Psoas muscle (tissue), 8 donors: ENCODE measurements around the gene LRRC73. TPM values are rescaled to one million over a fixed set of nuclear protein-coding genes. Genes with fewer than 3 reads are reported as not detected.

Source experiments
- ATAC-seq, 4 donors: fragments of 200-7000 bp; cut with Tn5 transposase; one replicate each; pipeline ENCODE4 v1.9.1; 2020; ENCODE audit warnings: moderate library complexity in 3 of 4, mild to moderate bottlenecking in 2 of 4
- DNase-seq, 2 donors: peaks; one replicate each; pipeline ENCODE4 v3.0.0-alpha.2; 2020
- H3K27ac ChIP-seq: fragments of 200-600 bp; one replicate; pipeline ENCODE4 v1.8.0; 2022
- H3K27me3 ChIP-seq, 3 donors: fragments of 200-600 bp in 1 of 3; one replicate each; pipeline versions ENCODE4 v1.6.1 to v1.8.0; 2013 to 2022; ENCODE audit warnings: low read length in 2 of 3, mild to moderate bottlenecking in 2 of 3, moderate library complexity in 1 of 3; ENCODE audit not compliant: insufficient read depth in 3 of 3
- H3K36me3 ChIP-seq, 2 donors: fragments of 200-600 bp in 1 of 2; one replicate each; pipeline versions ENCODE4 v1.6.1 to v1.8.0; 2013 to 2022; ENCODE audit warnings: low read depth in 1 of 2, mild to moderate bottlenecking in 1 of 2, moderate library complexity in 1 of 2; ENCODE audit not compliant: insufficient read depth in 1 of 2
- H3K4me1 ChIP-seq: fragments of 200-600 bp; one replicate; pipeline ENCODE4 v1.8.0; 2022
- H3K4me3 ChIP-seq: fragments of 200-600 bp; one replicate; pipeline ENCODE4 v1.8.0; 2022; ENCODE audit warnings: mild to moderate bottlenecking
- H3K9me3 ChIP-seq: fragments of 200-600 bp; one replicate; pipeline ENCODE4 v1.8.0; 2022
- CTCF ChIP-seq: fragments of 200-600 bp; IDR thresholded peaks from one replicate; pipeline ENCODE4 v1.8.0; 2022; ENCODE audit warnings: antibody characterized with exemption
- WGBS, 3 donors: extraction: QIAGEN DNeasy Blood & Tissue Kit; methylation state at CpG; one replicate each; pipeline versions ENCODE4 v1.1.6 to v1.1.7; 2013; 5-methylcytosine and 5-hydroxymethylcytosine counted together
- intact Hi-C, 2 donors: fragments of 100-400 bp; cut with DNase I; formaldehyde crosslinking; loops; one replicate each; pipeline versions ENCODE4 v1.11.0 to v1.14.2; 2022
- polyA plus RNA-seq, 3 donors: library from polyadenylated mRNA; stranded (reverse); fragments of 200-250 nt; gene quantifications; one replicate each; pipeline ENCODE4 v1.2.3, GENCODE V29; 2013
- total RNA-seq, 4 donors: library from RNA; stranded (reverse); fragmentation: NEBNext Ultra II Directional in 2 of 4; extraction: Animal tissue kit (Norgen Biotek cat#: 25700) in 2 of 4; gene quantifications; one replicate each; pipeline versions ENCODE4 v1.2.1 to v1.2.4, GENCODE V29; 2021 to 2023
- donor health status: healthy with polysubstance abuse.
- donor health status: DM: no; HTN: no; CAD: no; lungs with moderate emphysema.
- donor health status: Bipolar disorder and iron deficiency.
- donor health status: healthy.
- donor health status: DM: yes; HTN: yes; CAD: no.
- donor health status: DM: no; HTN: no; CAD: no.
- donor health status: DM: no; HTN: no; CAD: no.
- donor health status: DM: yes; HTN: yes; CAD: no.

LRRC73 gene
- total and polyA plus RNA-seq, 7 donors: 0.10 to 0.29 (median 0.23) TPM; not detected in 3

- H3K27ac ChIP-seq: no peak overlapping the region
- H3K36me3 ChIP-seq: peaks cover 30 to 100% of the 10 kb centered on the region in 2 donors
- no peak overlapping the region for H3K4me3 ChIP-seq
- TF ChIP-seq CTCF: no peak
- intact Hi-C loops: no loop called here
- no peaks in the 10 kb centered on the region for H3K27me3 ChIP-seq
- DNase-seq (no peak), ATAC-seq (no peak)
- WGBS, 3 donors: 81 to 88% (median 86%) methylated on average over 10 of the region's 10 CpGs
- no peaks in the 10 kb centered on the region for H3K9me3 ChIP-seq
- H3K4me1 ChIP-seq: no peaks in the 10 kb centered on the region
Observed at GRCh38 chr6:43524483-43524961, 14.4 kb upstream of the LRRC73 start.

GRCh38 chr6:43523284-43523683 lies 13.1 kb upstream of the LRRC73 start:
- intact Hi-C loops: no loop called here
- peaks cover 27 to 92% of the 10 kb centered on the region in 2 donors for H3K36me3 ChIP-seq
- DNase-seq (no peak), ATAC-seq (peak in 2 of 4 donors; percentile 12 to 26)
- no peaks in the 10 kb centered on the region for H3K27me3 ChIP-seq
- no peak overlapping the region for H3K4me3 ChIP-seq
- no peak for TF ChIP-seq CTCF
- H3K27ac ChIP-seq: no peak overlapping the region
- H3K4me1 ChIP-seq: peaks cover 5% of the 10 kb centered on the region
- 77 to 86% (median 85%) methylated on average over 3 of the region's 3 CpGs for WGBS, 3 donors
- no peaks in the 10 kb centered on the region for H3K9me3 ChIP-seq

GRCh38 chr6:43522547-43523261 lies 12.6 kb upstream of the LRRC73 start:
- Histone ChIP-seq H3K4me1 (peaks cover 11% of the 10 kb centered on the region), H3K9me3 (no peaks in the 10 kb centered on the region), H3K27me3 (no peaks in the 10 kb centered on the region), H3K27ac (no peak overlapping the region), H3K4me3 (no peak overlapping the region), H3K36me3 (peaks cover 26 to 87% of the 10 kb centered on the region in 2 donors)
- DNase-seq (no peak), ATAC-seq (peak in 3 of 4 donors; percentile 18 to 22 (median 20))
- intact Hi-C loops: no loop called here
- TF ChIP-seq CTCF: no peak
- 84 to 89% (median 88%) methylated on average over 8 of the region's 8 CpGs for WGBS, 3 donors

GRCh38 chr6:43521836-43522235 lies 11.7 kb upstream of the LRRC73 start:
- WGBS, 3 donors: 69 to 79% (median 77%) methylated on average over 2 of the region's 2 CpGs
- intact Hi-C loops: no loop called here

More at GRCh38 chr6:43521836-43522235, 11.7 kb upstream of the LRRC73 start:
- Histone ChIP-seq H3K9me3 (no peaks in the 10 kb centered on the region), H3K27me3 (no peaks in the 10 kb centered on the region), H3K4me3 (no peak overlapping the region), H3K27ac (no peak overlapping the region), H3K36me3 (peaks cover 21 to 78% of the 10 kb centered on the region in 2 donors), H3K4me1 (peaks cover 13% of the 10 kb centered on the region)
- TF ChIP-seq CTCF: no peak
- DNase-seq: no peak
- ATAC-seq: no peak
